Lung (tissue), 12 donors: ENCODE measurements around the gene NANS. TPM values are rescaled to one million over a fixed set of nuclear protein-coding genes. Genes with fewer than 3 reads are reported as not detected.

Experiments
- ATAC-seq: fragments of 200-7000 bp; cut with Tn5 transposase; one replicate; pipeline ENCODE4 v1.9.1; 2020; ENCODE audit warnings: moderate number of reproducible peaks; ENCODE audit not compliant: insufficient read depth, low FRiP score
- DNase-seq, 3 donors: peaks; one replicate each; pipeline ENCODE4 v3.0.0-alpha.2; 2013 to 2017
- H3K27ac ChIP-seq, 2 donors: one replicate each; pipeline ENCODE4 v1.5.1; 2013; ENCODE audit warnings: mild to moderate bottlenecking in 2 of 2, moderate library complexity in 2 of 2, control low read depth in 1 of 2, inconsistent platforms in 1 of 2, low read depth in 1 of 2, low read length in 1 of 2
- H3K27me3 ChIP-seq, 3 donors: one replicate each; pipeline ENCODE4 v1.5.1; 2013; ENCODE audit warnings: low read length in 2 of 3; ENCODE audit not compliant: control insufficient read depth in 3 of 3, insufficient read depth in 3 of 3
- H3K36me3 ChIP-seq, 4 donors: one replicate each; pipeline ENCODE4 v1.5.1; 2013; ENCODE audit warnings: low read length in 4 of 4, mild to moderate bottlenecking in 1 of 4, moderate library complexity in 1 of 4; ENCODE audit not compliant: control insufficient read depth in 4 of 4, insufficient read depth in 4 of 4
- H3K4me1 ChIP-seq, 5 donors: one replicate each; pipeline ENCODE4 v1.5.1; 2013; ENCODE audit warnings: low read length in 5 of 5, mild to moderate bottlenecking in 2 of 5, moderate library complexity in 1 of 5; ENCODE audit not compliant: control insufficient read depth in 5 of 5, insufficient read depth in 5 of 5
- H3K4me3 ChIP-seq: one replicate; pipeline ENCODE4 v1.5.1; 2013; ENCODE audit warnings: mild to moderate bottlenecking, control low read depth, moderate library complexity
- H3K9ac ChIP-seq, 2 donors: one replicate each; pipeline ENCODE4 v1.5.1; 2013; ENCODE audit warnings: low read length in 2 of 2, control low read depth in 1 of 2; ENCODE audit not compliant: insufficient read depth in 1 of 2
- H3K9me3 ChIP-seq, 4 donors: one replicate each; pipeline ENCODE4 v1.5.1; 2013; ENCODE audit warnings: low read length in 3 of 4, mild to moderate bottlenecking in 1 of 4, moderate library complexity in 1 of 4; ENCODE audit not compliant: control insufficient read depth in 4 of 4, insufficient read depth in 3 of 4
- CTCF ChIP-seq: IDR thresholded peaks from 2 replicates; pipeline ENCODE4 v1.5.1; 2012; ENCODE audit warnings: mild to moderate bottlenecking; ENCODE audit errors: control extremely low read depth, extremely low read depth
- WGBS, 2 donors: extraction: QIAGEN DNeasy Blood & Tissue Kit; methylation state at CpG; one replicate each; pipeline ENCODE4 v1.1.7; 2013; 5-methylcytosine and 5-hydroxymethylcytosine counted together
- polyA plus RNA-seq, 2 donors: library from polyadenylated mRNA; stranded (reverse); fragments of 200-250 nt; gene quantifications; one replicate each; pipeline ENCODE4 v1.2.1, GENCODE V29; 2013
- total RNA-seq, 2 donors: library from RNA; depleted of rRNA in 1 of 2; stranded (reverse); fragments of >200 nt in 1 of 2; gene quantifications; one replicate each; pipeline ENCODE4 v1.2.1, GENCODE V29; 2014 to 2021
- donor health status: control.
- donor health status: control.
- donor health status: Bipolar disorder and iron deficiency.
- donor health status: healthy.
- donor health status: DM: yes; HTN: yes; CAD: no.

NANS gene
- total and polyA plus RNA-seq, 4 donors: 50.6 to 109 (median 74.4) TPM

DNA sequence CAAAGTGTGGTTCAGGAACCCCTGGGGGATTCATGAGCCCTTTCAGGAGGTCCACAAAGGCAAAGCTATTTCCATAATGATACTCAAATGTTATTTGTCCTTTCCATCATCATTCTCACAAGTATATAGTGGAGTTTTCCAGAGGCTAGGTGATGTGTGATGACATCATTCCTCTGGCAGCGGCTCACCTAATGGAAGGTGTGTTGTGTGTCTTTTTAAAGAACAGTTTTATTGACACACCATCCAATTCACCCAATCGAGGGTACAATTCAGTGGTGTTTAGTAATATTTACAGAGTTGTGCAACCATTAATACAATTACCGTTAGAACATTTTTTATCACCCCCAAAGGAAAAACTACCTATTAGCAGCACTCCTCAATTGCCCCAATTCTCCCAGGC, 9.7 kb downstream of the NANS start:
- no peak for TF ChIP-seq CTCF
- 70 to 77% methylated on average over 3 of the region's 3 CpGs for WGBS, 2 donors
- no peak for ATAC-seq
- Histone ChIP-seq H3K27me3 (no peaks in the 10 kb centered on the region), H3K36me3 (peaks cover 0 to 21% (median 11%) of the 10 kb centered on the region in 4 donors), H3K4me1 (no peaks in the 10 kb centered on the region), H3K9ac (no peak overlapping the region), H3K27ac (no peak overlapping the region), H3K9me3 (no peaks in the 10 kb centered on the region), H3K4me3 (no peak overlapping the region)
- DNase-seq: no peak

GRCh38 chr9:98067184-98067583, 10.7 kb downstream of the NANS start:
- H3K36me3 ChIP-seq: peaks cover 0 to 16% (median 11%) of the 10 kb centered on the region in 4 donors
- ATAC-seq: no peak
- 74 to 93% methylated on average over 2 of the region's 2 CpGs for WGBS, 2 donors

GRCh38 chr9:98069551-98069950, 13.0 kb downstream of the NANS start:
- Histone ChIP-seq H3K9ac (no peak overlapping the region), H3K4me3 (no peak overlapping the region), H3K27ac (no peak overlapping the region), H3K4me1 (peaks cover 0 to 3% (median 1%) of the 10 kb centered on the region in 5 donors), H3K27me3 (no peaks in the 10 kb centered on the region), H3K9me3 (no peaks in the 10 kb centered on the region), H3K36me3 (peaks cover 0 to 10% (median 6%) of the 10 kb centered on the region in 4 donors)
- WGBS, 2 donors: 89 to 95% methylated on average over 6 of the region's 6 CpGs
- TF ChIP-seq CTCF: no peak
- ATAC-seq (no peak), DNase-seq (no peak)

More at GRCh38 chr9:98067184-98067583, 10.7 kb downstream of the NANS start:
- H3K4me1 ChIP-seq: peaks cover 0 to 2% (median 0%) of the 10 kb centered on the region in 5 donors
- H3K27me3 ChIP-seq: no peaks in the 10 kb centered on the region
- H3K9ac ChIP-seq: no peak overlapping the region
- TF ChIP-seq CTCF: no peak
- DNase-seq: no peak
- H3K4me3 ChIP-seq: no peak overlapping the region
- no peak overlapping the region for H3K27ac ChIP-seq
- H3K9me3 ChIP-seq: no peaks in the 10 kb centered on the region

DNA sequence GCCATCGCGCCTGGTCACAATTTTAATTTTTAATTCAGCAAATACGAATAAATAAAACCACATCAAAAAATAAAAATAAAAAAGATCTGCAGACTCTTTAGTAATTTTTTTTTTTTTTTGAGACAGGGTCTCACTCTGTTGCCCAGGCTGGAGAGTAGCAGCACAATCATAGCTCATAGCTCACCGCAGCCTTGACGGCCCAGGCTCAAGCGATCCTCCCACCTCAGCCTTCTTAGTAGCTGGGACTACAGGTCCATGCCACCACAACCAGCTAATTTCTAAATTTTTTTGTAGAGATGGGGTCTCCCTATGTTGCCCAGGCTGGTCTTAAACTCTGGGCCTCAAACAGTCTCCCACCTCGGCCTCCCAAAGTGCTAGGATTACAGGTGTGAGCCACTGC, 14.2 kb downstream of the NANS start:
- Histone ChIP-seq H3K9ac (no peak overlapping the region), H3K27ac (no peak overlapping the region), H3K9me3 (no peaks in the 10 kb centered on the region), H3K4me1 (peaks cover 0 to 3% (median 2%) of the 10 kb centered on the region in 5 donors), H3K4me3 (no peak overlapping the region), H3K36me3 (peaks cover 0 to 7% (median 3%) of the 10 kb centered on the region in 4 donors), H3K27me3 (no peaks in the 10 kb centered on the region)
- no peak for DNase-seq
- no peak for ATAC-seq
- TF ChIP-seq CTCF: no peak
- 98 to 99% methylated on average over 7 of the region's 7 CpGs for WGBS, 2 donors
